DOHH2 (cell line): ENCODE data around the gene DOCK1.

ENCODE experiments used
- EZH2phosphoT487 ChIP-seq: fragments of 200-600 bp; sonication (generic); IDR thresholded peaks from 2 replicates; pipeline ENCODE4 v1.6.1; 2017; ENCODE audit warnings: borderline replicate concordance, mild to moderate bottlenecking, antibody characterized with exemption, low read length, moderate library complexity, mixed read lengths
- TF ChIP-seq, protein P1 (sequence below): fragments of 200-600 bp; sonication (generic); IDR thresholded peaks from one replicate; pipeline ENCODE4 v1.5.1; 2014; ENCODE audit warnings: antibody characterized with exemption, mild to moderate bottlenecking, low read depth, low read length; ENCODE audit not compliant: poor library complexity, severe bottlenecking

DNA sequence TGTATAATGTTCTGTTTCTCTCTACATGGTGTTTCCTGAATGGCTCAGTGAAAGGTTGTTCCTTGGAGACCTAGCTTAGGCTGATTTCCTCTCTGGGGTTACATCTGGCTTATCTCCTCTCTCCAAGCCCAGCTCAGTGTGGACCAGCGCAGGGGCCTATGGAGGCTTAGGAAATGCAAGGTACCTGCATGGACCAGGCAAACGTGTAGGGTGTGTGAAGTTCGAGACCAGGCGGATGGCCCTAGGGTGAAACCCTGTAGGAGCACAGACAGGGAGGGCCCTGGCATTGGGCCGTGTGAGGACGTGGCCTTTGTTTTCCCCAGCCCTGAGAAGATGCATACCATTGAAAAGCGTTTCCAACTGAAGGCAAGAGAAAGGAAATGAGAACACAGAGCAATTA is 59.0 kb downstream of the DOCK1 start:
- TF ChIP-seq, protein P1, sequence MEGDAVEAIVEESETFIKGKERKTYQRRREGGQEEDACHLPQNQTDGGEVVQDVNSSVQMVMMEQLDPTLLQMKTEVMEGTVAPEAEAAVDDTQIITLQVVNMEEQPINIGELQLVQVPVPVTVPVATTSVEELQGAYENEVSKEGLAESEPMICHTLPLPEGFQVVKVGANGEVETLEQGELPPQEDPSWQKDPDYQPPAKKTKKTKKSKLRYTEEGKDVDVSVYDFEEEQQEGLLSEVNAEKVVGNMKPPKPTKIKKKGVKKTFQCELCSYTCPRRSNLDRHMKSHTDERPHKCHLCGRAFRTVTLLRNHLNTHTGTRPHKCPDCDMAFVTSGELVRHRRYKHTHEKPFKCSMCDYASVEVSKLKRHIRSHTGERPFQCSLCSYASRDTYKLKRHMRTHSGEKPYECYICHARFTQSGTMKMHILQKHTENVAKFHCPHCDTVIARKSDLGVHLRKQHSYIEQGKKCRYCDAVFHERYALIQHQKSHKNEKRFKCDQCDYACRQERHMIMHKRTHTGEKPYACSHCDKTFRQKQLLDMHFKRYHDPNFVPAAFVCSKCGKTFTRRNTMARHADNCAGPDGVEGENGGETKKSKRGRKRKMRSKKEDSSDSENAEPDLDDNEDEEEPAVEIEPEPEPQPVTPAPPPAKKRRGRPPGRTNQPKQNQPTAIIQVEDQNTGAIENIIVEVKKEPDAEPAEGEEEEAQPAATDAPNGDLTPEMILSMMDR, result no peak
- TF ChIP-seq EZH2phosphoT487, result no peak
